SK-N-SH (cell line): ENCODE results near the gene GNG13. TPM values are rescaled to one million over a fixed set of nuclear protein-coding genes. Genes with fewer than 3 reads are reported as not detected.

Experiments used
- CTCF ChIA-PET: fragments of 300-600, 350-600 bp; formaldehyde crosslinking; extraction: SDS; loops from one replicate; lab custom pipeline; 2021; lab: Yijun Ruan, JAX
- POLR2A ChIA-PET: fragments of 350-600 bp; sonication (Branson Sonifier 250); formaldehyde crosslinking; extraction: SDS; loops from one replicate; lab custom pipeline; 2020; ENCODE audit warnings: antibody characterized with exemption, inconsistent platforms; lab: Yijun Ruan, JAX
- DNase-seq: peaks from one replicate; pipeline ENCODE4 v3.0.0; 2012
- H2AFZ ChIP-seq: fragments of 200-600 bp; sonication (generic); 2 replicates; pipeline ENCODE4 v1.8.1; 2016; ENCODE audit warnings: antibody characterized with exemption, mild to moderate bottlenecking, low read depth
- H3F3A ChIP-seq: fragments of 200-600 bp; sonication (generic); replicated peaks from 2 replicates; pipeline ENCODE3; 2016; ENCODE audit warnings: antibody characterized with exemption, mild to moderate bottlenecking; ENCODE audit not compliant: insufficient read depth
- H3K27ac ChIP-seq, 2 experiments: fragments of 200-500 bp in 1 of 2; fragments of 200-600 bp in 1 of 2; sonication (Bioruptor generic) in 1 of 2; sonication (generic), shearing (Covaris generic) in 1 of 2; 2 replicates each; pipeline versions ENCODE4 v1.5.1 to v1.6.1; 2014 to 2016; ENCODE audit warnings: low read depth in 2 of 2, inconsistent platforms in 1 of 2, low read length in 1 of 2, mild to moderate bottlenecking in 1 of 2, mixed read lengths in 1 of 2
- H3K27me3 ChIP-seq: fragments of 200-600 bp; sonication (generic), shearing (Covaris generic); 2 replicates; pipeline ENCODE4 v1.6.1; 2016; ENCODE audit warnings: mixed run types; ENCODE audit not compliant: insufficient read depth
- H3K36me3 ChIP-seq, 2 experiments: fragments of 200-500 bp in 1 of 2; fragments of 200-600 bp in 1 of 2; sonication (Bioruptor generic) in 1 of 2; sonication (generic) in 1 of 2; replicated peaks in 1 of 2; 2 replicates each; pipeline versions ENCODE3 to v1.5.1; 2014 to 2016; ENCODE audit warnings: low read length in 1 of 2, mild to moderate bottlenecking in 1 of 2; ENCODE audit not compliant: insufficient read depth in 2 of 2, control insufficient read depth in 1 of 2
- H3K4me1 ChIP-seq, 2 experiments: fragments of 200-500 bp in 1 of 2; fragments of 200-600 bp in 1 of 2; sonication (Bioruptor generic) in 1 of 2; sonication (generic), shearing (Covaris generic) in 1 of 2; 2 replicates each; pipeline versions ENCODE4 v1.5.1 to v1.6.1; 2014 to 2016; ENCODE audit warnings: low read depth in 1 of 2, low read length in 1 of 2, mixed run types in 1 of 2; ENCODE audit not compliant: insufficient read depth in 2 of 2, control insufficient read depth in 1 of 2
- H3K4me2 ChIP-seq: fragments of 200-600 bp; sonication (generic), shearing (Covaris generic); 2 replicates; pipeline ENCODE4 v1.6.1; 2017; ENCODE audit warnings: mixed run types
- H3K4me3 ChIP-seq, 2 experiments: fragments of 200-500 bp in 1 of 2; fragments of 200-600 bp in 1 of 2; sonication (Bioruptor generic) in 1 of 2; sonication (generic), shearing (Covaris generic) in 1 of 2; 2 replicates each; pipeline versions ENCODE4 v1.5.1 to v1.8.1; 2014 to 2016; ENCODE audit warnings: low read depth in 2 of 2, inconsistent platforms in 1 of 2, low read length in 1 of 2, mild to moderate bottlenecking in 1 of 2, mixed read lengths in 1 of 2, moderate library complexity in 1 of 2
- H3K79me2 ChIP-seq: fragments of 200-600 bp; sonication (generic); 2 replicates; pipeline ENCODE4 v1.8.1; 2017; ENCODE audit warnings: mild to moderate bottlenecking; ENCODE audit not compliant: insufficient read depth
- H3K9ac ChIP-seq: fragments of 200-600 bp; sonication (generic); 2 replicates; pipeline ENCODE4 v1.6.1; 2017; ENCODE audit warnings: mixed run types
- H3K9me2 ChIP-seq: fragments of 200-600 bp; sonication (generic); 2 replicates; pipeline ENCODE4 v1.6.1; 2017; ENCODE audit warnings: mixed run types
- H3K9me3 ChIP-seq: fragments of 200-600 bp; sonication (generic); 2 replicates; pipeline ENCODE4 v1.6.1; 2017; ENCODE audit warnings: mixed run types, mild to moderate bottlenecking, moderate library complexity
- H4K20me1 ChIP-seq: fragments of 200-600 bp; sonication (generic); 2 replicates; pipeline ENCODE4 v1.6.1; 2017; ENCODE audit warnings: mild to moderate bottlenecking, mixed run types; ENCODE audit not compliant: insufficient read depth
- CHD2 ChIP-seq: fragments of 150-350 bp; IDR thresholded peaks from 2 replicates; pipeline ENCODE4 v1.6.1; 2018; ENCODE audit warnings: low read length; ENCODE audit not compliant: partially characterized antibody
- ELF1 ChIP-seq: IDR thresholded peaks from 2 replicates; pipeline ENCODE4 v1.4.0; 2012
- EP300 ChIP-seq, 2 experiments: IDR thresholded peaks; 2 replicates each; pipeline versions ENCODE4 v1.4.0 to v1.6.1; 2012; ENCODE audit warnings: borderline replicate concordance in 1 of 2, low read depth in 1 of 2, low read length in 1 of 2
- EZH2phosphoT487 ChIP-seq: fragments of 200-600 bp; sonication (generic); IDR thresholded peaks from 2 replicates; pipeline ENCODE4 v1.6.1; 2017; ENCODE audit warnings: low read depth, mixed run types, mild to moderate bottlenecking, antibody characterized with exemption, moderate library complexity, borderline replicate concordance
- FOSL2 ChIP-seq: IDR thresholded peaks from 2 replicates; pipeline ENCODE4 v1.4.0; 2012; ENCODE audit warnings: low read depth, mild to moderate bottlenecking, moderate library complexity, borderline replicate concordance
- FOXM1 ChIP-seq: IDR thresholded peaks from 2 replicates; pipeline ENCODE4 v1.4.0; 2012; ENCODE audit warnings: low read depth, mild to moderate bottlenecking
- JUND ChIP-seq: IDR thresholded peaks from 2 replicates; pipeline ENCODE4 v1.4.0; 2012
- MEF2A ChIP-seq: IDR thresholded peaks from 2 replicates; pipeline ENCODE4 v1.4.0; 2012; ENCODE audit warnings: low read depth, borderline replicate concordance
- NFIC ChIP-seq: IDR thresholded peaks from 2 replicates; pipeline ENCODE4 v1.4.0; 2012; ENCODE audit warnings: borderline replicate concordance
- NRF1 ChIP-seq: IDR thresholded peaks from 2 replicates; pipeline ENCODE4 v1.6.1; 2012; ENCODE audit warnings: low read depth, mild to moderate bottlenecking, low read length
- RAD21 ChIP-seq: IDR thresholded peaks from 2 replicates; pipeline ENCODE4 v1.6.1; 2012; ENCODE audit warnings: mild to moderate bottlenecking, low read length
- RFX5 ChIP-seq: IDR thresholded peaks from 2 replicates; pipeline ENCODE4 v1.6.1; 2012; ENCODE audit warnings: mild to moderate bottlenecking, improper control_type of control experiment, low read length
- RXRA ChIP-seq: IDR thresholded peaks from 2 replicates; pipeline ENCODE4 v1.4.0; 2012; ENCODE audit warnings: low read depth, mild to moderate bottlenecking, borderline replicate concordance
- SMC3 ChIP-seq: IDR thresholded peaks from 2 replicates; pipeline ENCODE4 v1.6.1; 2012; ENCODE audit warnings: low read depth, low read length, improper control_type of control experiment
- TAF1 ChIP-seq: IDR thresholded peaks from 2 replicates; pipeline ENCODE4 v1.6.1; 2012; ENCODE audit warnings: low read depth, mild to moderate bottlenecking, low read length, moderate library complexity, borderline replicate concordance
- YY1 ChIP-seq: IDR thresholded peaks from 2 replicates; pipeline ENCODE4 v1.4.0; 2012; ENCODE audit warnings: low read depth, mild to moderate bottlenecking
- WGBS: methylation state at CpG from one replicate; pipeline ENCODE4 v1.1.6; 2017; ENCODE audit warnings: low lambda C conversion rate; 5-methylcytosine and 5-hydroxymethylcytosine counted together
- polyA plus RNA-seq, 3 experiments: library from polyadenylated mRNA; depleted of rRNA; stranded (reverse); fragments of >200 nt; gene quantifications; 2 replicates each; pipeline ENCODE4 v1.2.3, GENCODE V29; 2012
- TF ChIP-seq, protein P1 (sequence below): fragments of 200-600 bp; sonication (generic); IDR thresholded peaks from 2 replicates; pipeline ENCODE4 v1.6.1; 2017; ENCODE audit warnings: antibody characterized with exemption, mild to moderate bottlenecking, moderate library complexity
- TF ChIP-seq, protein P2 (sequence below): fragments of 150-350 bp; IDR thresholded peaks from 2 replicates; pipeline ENCODE4 v1.6.1; 2016; ENCODE audit warnings: mild to moderate bottlenecking, low read depth, low read length
- TF ChIP-seq, protein P3 (sequence below): IDR thresholded peaks from 2 replicates; pipeline ENCODE4 v1.4.0; 2012; ENCODE audit warnings: low read depth, borderline replicate concordance
- TF ChIP-seq, protein P4 (sequence below): IDR thresholded peaks from 2 replicates; pipeline ENCODE4 v1.4.0; 2012; ENCODE audit warnings: low read depth
- TF ChIP-seq, protein P5 (sequence below): IDR thresholded peaks from 2 replicates; pipeline ENCODE4 v1.4.0; 2012; ENCODE audit warnings: low read depth, borderline replicate concordance

The GNG13 gene
- polyA plus RNA-seq, 1 of the 3 experiments (the other 2 are of a cell fraction) = not detected

DNA sequence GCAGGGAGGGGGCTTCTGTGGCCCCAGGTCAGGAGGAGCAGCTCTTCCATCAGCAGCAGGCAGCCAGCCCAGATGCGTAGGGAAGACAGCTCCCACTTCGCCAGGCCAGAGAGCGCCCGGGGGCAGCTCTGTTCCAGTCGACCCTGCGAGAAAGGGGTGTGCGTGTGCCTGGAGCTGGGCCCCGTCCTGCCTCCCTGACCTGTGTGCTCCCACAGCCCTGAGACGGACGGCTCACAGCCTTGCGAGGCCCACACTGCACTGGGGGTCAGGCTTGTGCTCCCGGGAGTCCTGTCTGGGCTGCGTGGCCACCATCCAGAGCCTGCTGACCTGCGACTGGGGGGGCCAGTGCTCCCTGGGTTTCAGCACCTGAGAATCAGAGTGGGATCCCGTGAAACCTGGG is 40.5 kb downstream of the GNG13 start (continued):
- TF ChIP-seq, protein P1, sequence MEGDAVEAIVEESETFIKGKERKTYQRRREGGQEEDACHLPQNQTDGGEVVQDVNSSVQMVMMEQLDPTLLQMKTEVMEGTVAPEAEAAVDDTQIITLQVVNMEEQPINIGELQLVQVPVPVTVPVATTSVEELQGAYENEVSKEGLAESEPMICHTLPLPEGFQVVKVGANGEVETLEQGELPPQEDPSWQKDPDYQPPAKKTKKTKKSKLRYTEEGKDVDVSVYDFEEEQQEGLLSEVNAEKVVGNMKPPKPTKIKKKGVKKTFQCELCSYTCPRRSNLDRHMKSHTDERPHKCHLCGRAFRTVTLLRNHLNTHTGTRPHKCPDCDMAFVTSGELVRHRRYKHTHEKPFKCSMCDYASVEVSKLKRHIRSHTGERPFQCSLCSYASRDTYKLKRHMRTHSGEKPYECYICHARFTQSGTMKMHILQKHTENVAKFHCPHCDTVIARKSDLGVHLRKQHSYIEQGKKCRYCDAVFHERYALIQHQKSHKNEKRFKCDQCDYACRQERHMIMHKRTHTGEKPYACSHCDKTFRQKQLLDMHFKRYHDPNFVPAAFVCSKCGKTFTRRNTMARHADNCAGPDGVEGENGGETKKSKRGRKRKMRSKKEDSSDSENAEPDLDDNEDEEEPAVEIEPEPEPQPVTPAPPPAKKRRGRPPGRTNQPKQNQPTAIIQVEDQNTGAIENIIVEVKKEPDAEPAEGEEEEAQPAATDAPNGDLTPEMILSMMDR = no peak
- TF ChIP-seq ELF1 (no peak), FOXM1 (no peak)
- TF ChIP-seq, protein P2, sequence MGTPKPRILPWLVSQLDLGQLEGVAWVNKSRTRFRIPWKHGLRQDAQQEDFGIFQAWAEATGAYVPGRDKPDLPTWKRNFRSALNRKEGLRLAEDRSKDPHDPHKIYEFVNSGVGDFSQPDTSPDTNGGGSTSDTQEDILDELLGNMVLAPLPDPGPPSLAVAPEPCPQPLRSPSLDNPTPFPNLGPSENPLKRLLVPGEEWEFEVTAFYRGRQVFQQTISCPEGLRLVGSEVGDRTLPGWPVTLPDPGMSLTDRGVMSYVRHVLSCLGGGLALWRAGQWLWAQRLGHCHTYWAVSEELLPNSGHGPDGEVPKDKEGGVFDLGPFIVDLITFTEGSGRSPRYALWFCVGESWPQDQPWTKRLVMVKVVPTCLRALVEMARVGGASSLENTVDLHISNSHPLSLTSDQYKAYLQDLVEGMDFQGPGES = no peak
- TF ChIP-seq, protein P3, sequence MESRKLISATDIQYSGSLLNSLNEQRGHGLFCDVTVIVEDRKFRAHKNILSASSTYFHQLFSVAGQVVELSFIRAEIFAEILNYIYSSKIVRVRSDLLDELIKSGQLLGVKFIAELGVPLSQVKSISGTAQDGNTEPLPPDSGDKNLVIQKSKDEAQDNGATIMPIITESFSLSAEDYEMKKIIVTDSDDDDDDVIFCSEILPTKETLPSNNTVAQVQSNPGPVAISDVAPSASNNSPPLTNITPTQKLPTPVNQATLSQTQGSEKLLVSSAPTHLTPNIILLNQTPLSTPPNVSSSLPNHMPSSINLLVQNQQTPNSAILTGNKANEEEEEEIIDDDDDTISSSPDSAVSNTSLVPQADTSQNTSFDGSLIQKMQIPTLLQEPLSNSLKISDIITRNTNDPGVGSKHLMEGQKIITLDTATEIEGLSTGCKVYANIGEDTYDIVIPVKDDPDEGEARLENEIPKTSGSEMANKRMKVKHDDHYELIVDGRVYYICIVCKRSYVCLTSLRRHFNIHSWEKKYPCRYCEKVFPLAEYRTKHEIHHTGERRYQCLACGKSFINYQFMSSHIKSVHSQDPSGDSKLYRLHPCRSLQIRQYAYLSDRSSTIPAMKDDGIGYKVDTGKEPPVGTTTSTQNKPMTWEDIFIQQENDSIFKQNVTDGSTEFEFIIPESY = no peak
- TF ChIP-seq, protein P4, sequence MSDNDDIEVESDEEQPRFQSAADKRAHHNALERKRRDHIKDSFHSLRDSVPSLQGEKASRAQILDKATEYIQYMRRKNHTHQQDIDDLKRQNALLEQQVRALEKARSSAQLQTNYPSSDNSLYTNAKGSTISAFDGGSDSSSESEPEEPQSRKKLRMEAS = no peak

DNA sequence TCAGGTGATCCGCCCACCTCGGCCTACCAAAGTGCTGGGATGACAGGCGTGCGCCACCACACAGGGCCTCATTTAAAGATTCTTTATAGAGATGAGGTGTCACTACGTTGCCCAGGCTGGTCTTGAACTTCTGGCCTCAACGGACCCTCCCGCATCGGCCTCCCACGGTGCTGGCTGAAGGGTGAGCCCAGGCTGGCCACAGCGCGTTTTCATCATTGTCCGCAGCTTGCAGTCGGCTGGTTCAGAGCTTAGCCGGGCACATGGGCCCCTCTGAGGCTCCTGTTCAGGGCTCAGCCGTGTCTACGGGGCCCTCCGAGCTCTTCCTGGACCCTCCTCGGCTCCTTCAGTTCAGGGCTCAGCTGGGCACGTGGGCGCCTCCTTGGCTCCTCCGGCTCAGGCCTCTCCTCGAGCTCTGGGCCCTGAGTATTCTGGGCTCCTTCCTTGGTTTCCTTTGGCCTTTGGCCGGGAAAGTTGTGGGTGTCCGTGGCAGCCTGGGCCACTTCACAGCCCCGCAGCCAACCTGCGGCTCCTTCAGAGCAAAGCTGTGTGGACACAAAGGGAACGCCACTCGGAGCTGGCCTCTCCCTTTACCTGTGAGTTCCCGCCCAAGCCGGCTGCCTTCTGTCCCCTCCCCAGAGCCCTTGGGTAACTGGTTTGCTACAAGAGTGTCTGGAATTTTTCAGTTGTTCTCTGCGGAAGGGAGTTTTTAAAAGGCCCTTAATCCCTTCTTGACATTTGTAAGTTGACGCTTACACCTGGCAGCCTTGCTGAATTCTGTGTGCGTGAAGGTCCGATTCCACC is 41.2 kb downstream of the GNG13 start:
- 93% methylated on average over 23 of the region's 34 CpGs for WGBS
- Histone ChIP-seq H4K20me1 (no peaks in the 10 kb centered on the region), H2AFZ (no peak overlapping the region), H3K27me3 (no peaks in the 10 kb centered on the region), H3K36me3 (no peaks in the 10 kb centered on the region), H3K27ac (no peak overlapping the region), H3K79me2 (no peaks in the 10 kb centered on the region), H3K4me1 (no peaks in the 10 kb centered on the region), H3K4me2 (no peak overlapping the region), H3F3A (no peaks in the 10 kb centered on the region), H3K9ac (no peak overlapping the region), H3K9me2 (no peaks in the 10 kb centered on the region), H3K9me3 (peaks cover 3% of the 10 kb centered on the region; the same call in 1 of the 2 replicates), H3K4me3 (no peak overlapping the region)
- ChIA-PET CTCF (interaction anchor here (0.9 to 1.7 kb wide), 6 partner anchors 8 to 296 kb away, joined by 3 to 5 read pairs (median 3); no protein-coding TSS in a partner anchor), POLR2A (no interaction called here)
- DNase-seq = no peak
- TF ChIP-seq NFIC (no peak), JUND (no peak), TAF1 (no peak), FOXM1 (no peak), SMC3 (no peak), RXRA (no peak), RAD21 (no peak), RFX5 (no peak), FOSL2 (no peak), EZH2phosphoT487 (no peak), EP300 (IDR thresholded peaks at IDR 0.05; ENCODE audit: borderline replicate concordance in 1 of 2, low read depth in 1 of 2, low read length in 1 of 2) (no peak), CHD2 (no peak), ELF1 (no peak), MEF2A (no peak), NRF1 (no peak), YY1 (no peak)
- TF ChIP-seq, protein P2 = no peak
- TF ChIP-seq, protein P5, sequence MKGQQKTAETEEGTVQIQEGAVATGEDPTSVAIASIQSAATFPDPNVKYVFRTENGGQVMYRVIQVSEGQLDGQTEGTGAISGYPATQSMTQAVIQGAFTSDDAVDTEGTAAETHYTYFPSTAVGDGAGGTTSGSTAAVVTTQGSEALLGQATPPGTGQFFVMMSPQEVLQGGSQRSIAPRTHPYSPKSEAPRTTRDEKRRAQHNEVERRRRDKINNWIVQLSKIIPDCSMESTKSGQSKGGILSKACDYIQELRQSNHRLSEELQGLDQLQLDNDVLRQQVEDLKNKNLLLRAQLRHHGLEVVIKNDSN = no peak
- TF ChIP-seq, protein P1 = no peak
